IPS-20b (cell line): ENCODE measurements around the gene ATN1.
"Not testable (repeated sequence)": the region's sequence is repeated elsewhere in the genome, so short reads cannot be mapped to it uniquely, and the experiment has no call there.

Experiments used
- H3K27ac ChIP-seq: one replicate; pipeline ENCODE4 v1.5.1; 2013; ENCODE audit warnings: low read length
- H3K27me3 ChIP-seq: 2 replicates; pipeline ENCODE4 v1.6.1; 2013; ENCODE audit warnings: mild to moderate bottlenecking, low read length, inconsistent platforms; ENCODE audit not compliant: insufficient read depth
- H3K36me3 ChIP-seq: 2 replicates; pipeline ENCODE4 v1.6.1; 2013; ENCODE audit warnings: low read depth, mild to moderate bottlenecking, inconsistent platforms, low read length, moderate library complexity; ENCODE audit not compliant: insufficient read depth
- H3K4me1 ChIP-seq: 2 replicates; pipeline ENCODE4 v1.6.1; 2013; ENCODE audit warnings: mild to moderate bottlenecking, control low read depth, inconsistent platforms, low read length, moderate library complexity; ENCODE audit not compliant: insufficient read depth
- H3K4me3 ChIP-seq: 2 replicates; pipeline ENCODE4 v1.5.1; 2013; ENCODE audit warnings: mild to moderate bottlenecking, low read length, inconsistent platforms
- H3K9ac ChIP-seq: 2 replicates; pipeline ENCODE4 v1.6.1; 2013; ENCODE audit warnings: low read depth, mild to moderate bottlenecking, inconsistent platforms, low read length, moderate library complexity
- H3K9me3 ChIP-seq: 2 replicates; pipeline ENCODE4 v1.6.1; 2013; ENCODE audit warnings: mild to moderate bottlenecking, low read depth, low read length, inconsistent platforms; ENCODE audit not compliant: insufficient read depth

ATN1 gene

GRCh38 chr12:6927379-6928021, at the start of gene ATN1:
ATN1 (plus strand) TSS chr12:6927959; CDS start chr12:6934002, 6,043 bp downstream.
- no peaks in the 10 kb centered on the region for H3K9me3 ChIP-seq
- H3K4me1 ChIP-seq: peaks cover 33% of the 10 kb centered on the region; the same call in 1 of the 2 replicates
- H3K27me3 ChIP-seq: no peaks in the 10 kb centered on the region
- H3K4me3 ChIP-seq: peak within 1 kb of the TSS; percentile 97
- H3K27ac ChIP-seq: peak within 1 kb of the TSS; percentile 64
- peak within 1 kb of the TSS; percentile 90 for H3K9ac ChIP-seq
- H3K36me3 ChIP-seq: peaks cover 29% of the 10 kb centered on the region

- H3K4me1 ChIP-seq, H3K27me3 ChIP-seq, H3K9me3 ChIP-seq, H3K4me3 ChIP-seq, H3K27ac ChIP-seq, H3K9ac ChIP-seq: not testable (repeated sequence)
- H3K36me3 ChIP-seq: peaks cover 13% of the 10 kb centered on the region
These were observed 47.9 kb upstream of the ATN1 start for GRCh38 chr12:6879824-6880223.

GRCh38 chr12:6883252-6883651, 44.5 kb upstream of the ATN1 start:
- Histone ChIP-seq H3K9ac (no peak overlapping the region), H3K36me3 (peaks cover 16% of the 10 kb centered on the region), H3K4me1 (peaks cover 12% of the 10 kb centered on the region; the same call in 1 of the 2 replicates), H3K27ac (no peak overlapping the region), H3K4me3 (no peak overlapping the region), H3K9me3 (no peaks in the 10 kb centered on the region), H3K27me3 (no peaks in the 10 kb centered on the region)

GRCh38 chr12:6883683-6884082, 44.1 kb upstream of the ATN1 start:
- Histone ChIP-seq H3K27ac (no peak overlapping the region), H3K27me3 (no peaks in the 10 kb centered on the region), H3K4me1 (peaks cover 15% of the 10 kb centered on the region)

GRCh38 chr12:6884539-6884938, 43.2 kb upstream of the ATN1 start:
- Histone ChIP-seq H3K27ac (no peak overlapping the region), H3K27me3 (no peaks in the 10 kb centered on the region), H3K9me3 (no peaks in the 10 kb centered on the region), H3K4me3 (no peak overlapping the region), H3K9ac (no peak overlapping the region), H3K36me3 (peaks cover 16% of the 10 kb centered on the region), H3K4me1 (peaks cover 15% of the 10 kb centered on the region)

More at GRCh38 chr12:6883683-6884082, 44.1 kb upstream of the ATN1 start:
- no peaks in the 10 kb centered on the region for H3K9me3 ChIP-seq
- H3K9ac ChIP-seq: no peak overlapping the region
- peaks cover 16% of the 10 kb centered on the region for H3K36me3 ChIP-seq
- H3K4me3 ChIP-seq: no peak overlapping the region

- H3K9ac ChIP-seq: peak overlapping the region; percentile 37; the same call in 1 of the 2 replicates
- not testable (repeated sequence) for H3K27ac ChIP-seq, H3K9me3 ChIP-seq, H3K27me3 ChIP-seq, H3K4me3 ChIP-seq
- peaks cover 16% of the 10 kb centered on the region for H3K36me3 ChIP-seq
- H3K4me1 ChIP-seq: peaks cover 20% of the 10 kb centered on the region
These were observed 41.4 kb upstream of the ATN1 start for GRCh38 chr12:6886206-6886999.

GRCh38 chr12:6887460-6887859, 40.3 kb upstream of the ATN1 start:
- Histone ChIP-seq H3K9me3 (no peaks in the 10 kb centered on the region), H3K27me3 (no peaks in the 10 kb centered on the region), H3K4me1 (peaks cover 20% of the 10 kb centered on the region), H3K9ac (no peak overlapping the region), H3K4me3 (no peak overlapping the region), H3K36me3 (peaks cover 16% of the 10 kb centered on the region), H3K27ac (no peak overlapping the region)

- Histone ChIP-seq H3K9ac (no peak overlapping the region), H3K4me1 (peaks cover 20% of the 10 kb centered on the region), H3K27ac (peak overlapping the region; percentile 8), H3K27me3 (no peaks in the 10 kb centered on the region), H3K36me3 (peaks cover 16% of the 10 kb centered on the region), H3K9me3 (no peaks in the 10 kb centered on the region), H3K4me3 (no peak overlapping the region)
These were observed 39.4 kb upstream of the ATN1 start for GRCh38 chr12:6888360-6888759.

GRCh38 chr12:6888794-6889193, 39.0 kb upstream of the ATN1 start:
- H3K4me1 ChIP-seq: peaks cover 20% of the 10 kb centered on the region
- not testable (repeated sequence) for H3K27me3 ChIP-seq, H3K9ac ChIP-seq, H3K9me3 ChIP-seq, H3K4me3 ChIP-seq, H3K27ac ChIP-seq
- H3K36me3 ChIP-seq: peaks cover 12% of the 10 kb centered on the region

GRCh38 chr12:6889775-6890573, 37.8 kb upstream of the ATN1 start:
- Histone ChIP-seq H3K4me3 (peak overlapping the region; percentile 47), H3K4me1 (peaks cover 14% of the 10 kb centered on the region), H3K9ac (peak overlapping the region; percentile 82), H3K27ac (peak overlapping the region; percentile 81)
- not testable (repeated sequence) for H3K27me3 ChIP-seq, H3K36me3 ChIP-seq, H3K9me3 ChIP-seq

GRCh38 chr12:6890789-6891645, 36.7 kb upstream of the ATN1 start:
- Histone ChIP-seq H3K9me3 (no peaks in the 10 kb centered on the region), H3K4me1 (peaks cover 9% of the 10 kb centered on the region), H3K27ac (peak overlapping the region; percentile 81), H3K9ac (peak overlapping the region; percentile 82), H3K27me3 (no peaks in the 10 kb centered on the region), H3K4me3 (peak overlapping the region; percentile 73), H3K36me3 (no peaks in the 10 kb centered on the region)
